GM15510 (cell line): Measurements from ENCODE around the gene MRPL36.

ENCODE experiments used
- POLR2A ChIP-seq: IDR thresholded peaks from 3 replicates; pipeline ENCODE4 v1.6.1; 2011; ENCODE audit warnings: borderline replicate concordance; ENCODE audit not compliant: insufficient read length; ENCODE audit errors: extremely low read depth

MRPL36 gene

GRCh38 chr5:1760656-1761452, 38.8 kb downstream of the MRPL36 start:
- TF ChIP-seq POLR2A = no peak

DNA sequence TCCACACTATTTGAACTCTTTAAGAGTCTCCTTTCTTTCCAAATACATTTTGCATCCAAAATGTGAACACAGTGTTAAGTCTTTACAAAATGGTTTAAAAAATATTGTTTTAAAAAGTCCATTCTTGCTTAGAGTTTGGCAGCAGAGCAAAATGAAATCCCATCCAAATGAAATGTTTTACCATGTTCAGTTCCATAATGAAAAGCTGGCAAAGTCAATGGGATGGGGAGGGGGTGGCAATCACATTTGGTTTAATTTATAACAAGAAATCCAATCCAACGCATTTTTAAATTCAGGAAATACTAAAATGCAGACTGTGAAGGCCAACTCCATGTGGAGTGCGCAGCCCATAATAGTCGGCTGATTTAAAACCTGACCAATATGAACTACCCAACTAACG, 39.4 kb downstream of the MRPL36 start:
- TF ChIP-seq POLR2A = no peak

DNA sequence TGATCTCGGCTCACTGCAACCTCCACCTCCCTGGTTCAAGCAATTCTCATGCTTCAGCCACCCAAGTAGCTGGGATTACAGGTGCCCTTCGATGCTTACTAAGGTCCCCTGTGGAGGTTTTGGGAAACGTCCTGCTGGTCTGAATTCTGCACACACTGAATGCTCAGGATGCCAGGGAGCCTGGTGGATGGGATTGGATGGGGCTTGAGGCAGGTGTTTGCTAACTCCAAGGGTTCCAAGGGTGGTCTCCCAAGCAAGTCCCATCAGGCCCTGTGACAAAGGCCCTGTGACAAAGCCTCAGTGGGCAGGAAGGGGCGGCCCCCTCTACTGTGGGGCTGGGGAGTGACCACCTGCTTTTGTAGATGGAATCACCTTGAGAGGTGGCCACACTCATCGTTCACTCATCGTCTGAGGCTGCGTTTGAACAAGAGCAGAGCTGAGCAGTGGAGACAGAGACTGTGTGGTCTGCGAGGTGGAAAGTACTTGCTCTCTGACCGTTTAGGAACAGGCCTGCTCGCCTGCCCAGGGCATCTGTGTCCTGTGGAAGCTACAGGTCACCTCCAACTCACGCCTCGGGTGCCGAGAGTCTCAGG, 40.2 kb downstream of the MRPL36 start:
- no peak for TF ChIP-seq POLR2A

DNA sequence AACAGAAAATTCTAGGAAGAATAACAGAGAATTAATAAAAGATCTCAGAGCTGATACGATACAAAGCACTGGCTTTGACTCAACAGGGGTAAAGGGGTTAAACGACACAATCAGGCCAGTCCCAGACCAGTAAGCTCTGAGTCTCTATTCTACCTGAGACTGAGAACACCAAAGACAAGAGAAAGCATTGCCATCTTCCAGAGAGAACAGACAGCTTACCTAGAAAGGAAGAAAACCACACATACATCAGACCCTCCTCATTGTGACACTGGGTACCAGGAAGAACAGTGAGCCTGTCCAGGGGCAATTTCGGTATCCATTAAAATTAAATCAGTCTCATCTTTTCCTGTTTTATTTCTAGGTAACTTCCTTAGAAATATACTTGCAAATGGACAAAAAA, 41.1 kb downstream of the MRPL36 start:
- no peak for TF ChIP-seq POLR2A

GRCh38 chr5:1757511-1757910, 42.1 kb downstream of the MRPL36 start:
- no peak for TF ChIP-seq POLR2A

- TF ChIP-seq POLR2A = no peak
Measured at GRCh38 chr5:1756481-1756880, 43.2 kb downstream of the MRPL36 start.

DNA sequence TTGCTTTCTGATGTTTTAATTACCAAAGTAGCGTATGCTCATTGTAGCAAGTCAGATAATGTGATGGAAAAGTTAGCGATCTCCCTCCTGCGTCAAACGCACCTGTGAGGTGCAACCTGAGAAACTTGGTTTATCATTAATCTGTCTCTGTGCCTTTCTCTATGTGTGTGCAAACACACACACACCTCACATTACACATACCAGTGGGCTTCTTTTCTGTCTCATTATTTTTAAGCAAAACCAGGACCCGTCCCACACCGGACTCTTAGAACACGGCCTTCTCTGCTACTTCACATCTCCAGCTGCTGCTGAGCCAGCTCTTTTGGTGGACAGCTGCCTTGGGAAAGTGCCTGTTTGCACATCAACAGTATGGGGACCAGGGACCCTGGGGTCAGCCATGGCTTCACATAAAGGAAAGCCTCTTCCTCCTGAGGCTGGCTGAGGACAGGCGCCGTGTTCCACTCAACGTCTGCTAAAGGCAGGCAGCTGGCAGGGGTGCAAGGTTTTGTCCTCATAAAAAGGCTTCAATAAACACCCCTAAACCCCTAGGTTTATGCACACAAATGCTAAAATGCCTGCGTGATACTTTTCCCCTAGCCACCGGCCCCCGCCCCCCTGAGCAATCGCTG, 44.2 kb downstream of the MRPL36 start:
- TF ChIP-seq POLR2A = no peak

DNA sequence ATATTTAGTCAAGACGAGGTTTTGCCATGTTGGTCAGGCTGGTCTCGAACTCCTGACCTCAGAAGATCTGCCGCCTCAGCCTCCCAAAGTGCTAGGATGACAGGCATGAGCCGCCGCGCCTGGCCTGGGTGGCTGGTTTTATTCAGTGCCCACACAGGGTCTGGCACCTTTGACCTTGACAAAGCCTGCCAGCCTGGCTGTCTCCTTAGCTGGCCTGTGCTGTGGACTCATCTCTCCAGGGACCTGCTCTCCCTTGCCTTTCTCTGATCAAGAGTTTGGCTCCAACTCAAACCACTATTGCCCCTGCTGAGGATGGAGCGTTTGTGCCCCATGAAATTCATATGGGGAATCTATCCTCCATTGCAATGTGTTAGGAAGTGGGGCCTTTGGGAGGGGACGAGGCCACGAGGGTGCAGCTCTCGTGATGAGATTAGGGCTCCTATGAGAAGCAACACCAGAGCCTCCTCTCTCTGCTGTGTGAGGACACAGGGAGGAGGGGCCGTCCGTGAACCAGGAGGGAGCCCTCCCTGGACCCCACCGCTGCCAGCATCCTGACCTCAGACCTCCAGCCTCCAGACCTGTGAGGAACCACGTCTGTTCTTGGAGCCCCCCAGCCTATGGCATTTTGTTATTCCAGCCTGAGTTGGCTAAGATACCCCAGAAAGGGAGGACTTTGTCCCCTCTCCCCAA, 45.0 kb downstream of the MRPL36 start:
- no peak for TF ChIP-seq POLR2A

- TF ChIP-seq POLR2A = no peak
Measured at GRCh38 chr5:1753490-1753889, 46.1 kb downstream of the MRPL36 start.

- no peak for TF ChIP-seq POLR2A
Measured at GRCh38 chr5:1752881-1753280, 46.8 kb downstream of the MRPL36 start.

- no peak for TF ChIP-seq POLR2A
Measured at GRCh38 chr5:1751864-1752822, 47.5 kb downstream of the MRPL36 start.

DNA sequence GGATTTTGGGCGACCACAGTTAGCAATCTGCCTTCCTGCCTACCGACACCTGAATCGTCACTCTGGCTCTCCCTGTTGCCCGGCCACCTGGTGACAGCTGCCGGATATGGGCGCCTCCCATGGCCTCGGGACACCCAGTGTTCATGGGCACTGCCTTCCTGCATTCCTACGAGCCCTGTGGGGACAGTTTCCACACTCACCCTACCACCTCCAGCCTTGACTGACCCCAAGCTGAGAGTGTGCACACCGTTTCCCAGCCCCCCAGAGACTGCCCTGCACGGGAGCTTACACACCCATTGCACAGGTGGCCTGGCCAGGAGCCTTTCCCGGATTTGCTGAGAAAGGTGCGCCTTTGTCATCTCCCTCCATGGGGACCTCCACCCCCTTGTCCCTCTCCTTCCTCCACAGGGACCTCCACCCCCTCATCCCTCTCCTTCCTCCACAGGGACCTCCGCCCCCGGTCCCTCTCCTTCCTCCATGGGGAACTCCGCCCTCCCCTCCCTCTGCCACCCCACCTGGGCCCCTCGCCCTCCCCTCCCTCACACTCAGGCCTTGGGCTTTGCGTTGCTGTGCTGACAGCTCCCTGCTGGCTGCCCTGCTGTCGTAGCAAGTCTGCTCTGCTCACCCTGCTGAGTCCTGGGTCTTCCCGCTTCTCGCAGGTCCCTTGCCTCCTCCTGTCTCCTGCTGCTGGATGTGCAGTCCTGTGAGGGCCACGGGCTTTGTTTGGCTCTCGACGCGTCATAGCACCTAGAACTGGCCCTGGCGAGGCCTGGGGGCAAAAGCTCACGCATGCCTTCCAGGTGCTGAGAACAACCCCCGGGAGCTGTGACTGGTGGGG, 48.4 kb downstream of the MRPL36 start:
- no peak for TF ChIP-seq POLR2A

GRCh38 chr5:1750469-1750868, 49.2 kb downstream of the MRPL36 start:
- TF ChIP-seq POLR2A = no peak

- TF ChIP-seq POLR2A = no peak
Measured at GRCh38 chr5:1749346-1750124, 50.1 kb downstream of the MRPL36 start.
